SHP77 treated with DMSO at 0.1 percent for 48 hours (cell line): ENCODE results near the gene PAK6.

ENCODE experiments used
- DNase-seq: peaks from one replicate; lab custom pipeline; 2025; lab: John Stamatoyannopoulos, UW

PAK6 gene

GRCh38 chr15:40276927-40277326 is 38.1 kb downstream of the PAK6 start:
- DNase-seq, result no peak

DNA sequence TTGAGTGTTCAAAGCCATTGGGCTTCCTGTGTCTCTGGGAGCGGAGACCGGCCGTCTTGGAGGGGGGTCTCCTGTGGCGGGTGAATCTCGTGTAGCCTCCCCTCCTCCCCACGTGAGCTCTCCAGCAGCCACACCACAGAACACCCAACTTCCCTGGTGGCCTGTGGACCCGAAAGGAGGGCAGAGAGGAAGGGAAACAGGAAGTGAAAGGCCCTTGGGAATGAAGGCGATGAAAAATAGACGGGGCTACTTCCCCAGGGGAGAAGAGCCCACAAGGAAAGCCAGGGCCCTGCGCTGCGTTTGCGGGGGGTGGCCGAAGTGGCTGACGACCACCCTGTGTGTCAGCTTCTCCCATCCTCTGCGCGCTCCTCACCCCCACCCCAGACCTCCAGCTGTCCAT is 38.6 kb downstream of the PAK6 start:
- no peak for DNase-seq

DNA sequence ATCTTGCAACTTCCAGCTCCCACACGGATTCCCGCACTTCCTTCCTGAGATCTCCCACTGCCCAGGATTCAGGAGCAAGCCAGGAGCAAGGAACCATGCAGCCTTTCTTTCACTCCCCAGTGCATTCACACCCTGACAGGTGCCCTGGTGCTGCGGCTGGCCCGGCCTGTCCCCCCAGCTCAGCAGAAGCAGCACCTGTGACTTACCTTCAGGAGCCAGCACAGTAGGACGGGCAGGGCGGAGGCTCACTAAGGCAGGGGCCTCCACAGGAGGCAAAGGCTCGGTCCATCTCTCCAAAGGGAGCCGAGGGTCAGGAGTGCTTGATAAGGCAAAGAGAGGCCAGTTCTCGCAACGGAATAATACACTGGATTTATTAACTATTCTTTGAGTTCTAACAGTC is 39.2 kb downstream of the PAK6 start:
- DNase-seq, result no peak

DNA sequence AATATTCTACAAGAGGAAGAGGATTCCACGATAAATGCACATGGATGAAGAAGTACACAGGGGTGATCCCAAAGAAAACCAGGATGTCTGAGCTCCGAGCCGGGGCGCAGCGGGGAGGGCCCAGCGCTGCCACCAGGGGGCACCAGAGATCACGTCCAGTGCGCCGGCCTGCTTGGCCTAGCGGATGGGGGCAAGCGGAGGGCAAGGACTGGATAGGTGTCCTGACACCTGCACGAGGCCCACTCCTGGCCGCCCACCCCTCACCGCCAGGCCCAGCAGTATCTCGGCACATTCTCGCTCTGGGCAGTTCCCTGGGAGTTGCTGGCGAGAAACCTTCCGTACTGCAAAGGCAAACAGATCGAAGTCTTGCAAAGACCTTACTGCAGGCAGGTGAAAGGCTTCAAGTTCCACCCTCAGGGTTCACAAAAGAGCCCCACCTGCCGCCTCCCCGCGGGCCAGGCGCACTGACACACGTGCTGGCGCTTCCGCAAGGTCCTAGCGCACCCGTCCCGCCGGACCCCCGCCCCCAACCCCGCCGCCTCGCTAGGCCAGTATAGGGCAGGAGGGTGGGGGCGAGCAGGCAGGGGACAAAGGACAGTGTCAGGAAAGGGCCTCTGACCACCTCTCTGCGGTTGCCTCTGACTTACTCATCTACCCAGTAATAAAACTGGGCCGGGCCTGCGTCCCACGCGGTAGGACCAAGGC is 40.7 kb downstream of the PAK6 start:
- DNase-seq, result no peak

DNA sequence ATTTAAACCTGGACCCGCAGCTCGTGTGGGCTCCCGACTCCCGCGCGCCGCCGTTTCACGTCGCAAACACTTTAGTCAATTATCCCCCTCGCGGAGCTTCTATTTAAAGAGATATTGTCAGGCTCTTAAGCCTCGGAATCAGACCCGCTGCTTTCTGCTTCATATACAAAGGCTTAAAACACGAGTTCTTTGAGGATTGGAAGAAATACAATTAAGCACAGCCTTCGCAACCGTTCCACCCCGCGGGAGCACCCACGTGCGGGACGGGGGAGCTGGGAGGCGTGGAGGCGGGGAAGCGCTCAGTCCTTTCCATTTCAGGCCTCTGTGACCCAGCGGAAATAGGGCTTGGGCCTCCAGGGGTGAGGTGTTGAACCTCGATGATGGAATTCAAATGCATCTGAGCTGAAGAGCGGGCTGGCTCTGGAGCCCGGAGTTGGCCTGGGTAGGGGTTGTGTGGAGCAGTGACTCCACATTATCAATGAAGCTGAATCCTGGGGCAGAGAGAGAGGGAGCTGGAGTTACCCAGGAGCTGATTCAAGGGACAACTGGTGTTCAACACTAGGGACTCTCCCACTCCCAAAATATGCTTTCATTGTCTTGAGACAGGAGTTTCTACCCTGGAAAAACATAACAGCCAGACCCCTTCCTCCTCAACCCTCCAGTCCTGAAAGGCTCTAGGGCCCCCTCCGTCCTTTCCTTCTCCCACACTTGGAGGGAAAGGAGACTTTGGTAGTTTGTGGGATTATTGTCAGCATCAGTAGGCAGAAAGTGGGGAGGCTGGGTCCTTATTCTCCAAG is 41.6 kb downstream of the PAK6 start:
- DNase-seq, result no peak

GRCh38 chr15:40281057-40281800 is 42.4 kb downstream of the PAK6 start:
- no peak for DNase-seq

DNA sequence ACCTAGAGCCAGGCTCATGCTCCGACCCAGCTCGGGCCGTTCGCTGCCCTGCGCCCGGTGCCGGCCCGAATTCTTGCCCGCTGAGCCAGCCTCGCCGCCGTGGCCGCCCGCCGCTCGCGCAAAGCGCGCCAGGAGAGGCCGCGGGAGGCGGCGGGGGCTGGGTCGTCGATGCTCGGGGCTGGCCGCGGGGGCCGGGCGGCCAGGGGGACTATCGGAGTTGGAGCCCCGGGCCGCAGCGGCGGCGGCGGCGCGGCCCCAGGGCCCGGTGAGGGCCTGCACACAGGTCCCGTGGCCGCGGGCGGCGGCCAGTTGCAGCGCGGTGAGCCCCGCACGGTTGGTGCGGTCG is 42.9 kb downstream of the PAK6 start:
- DNase-seq, result no peak

GRCh38 chr15:40282147-40282868 is 43.4 kb downstream of the PAK6 start:
- peak; percentile 31 for DNase-seq

DNA sequence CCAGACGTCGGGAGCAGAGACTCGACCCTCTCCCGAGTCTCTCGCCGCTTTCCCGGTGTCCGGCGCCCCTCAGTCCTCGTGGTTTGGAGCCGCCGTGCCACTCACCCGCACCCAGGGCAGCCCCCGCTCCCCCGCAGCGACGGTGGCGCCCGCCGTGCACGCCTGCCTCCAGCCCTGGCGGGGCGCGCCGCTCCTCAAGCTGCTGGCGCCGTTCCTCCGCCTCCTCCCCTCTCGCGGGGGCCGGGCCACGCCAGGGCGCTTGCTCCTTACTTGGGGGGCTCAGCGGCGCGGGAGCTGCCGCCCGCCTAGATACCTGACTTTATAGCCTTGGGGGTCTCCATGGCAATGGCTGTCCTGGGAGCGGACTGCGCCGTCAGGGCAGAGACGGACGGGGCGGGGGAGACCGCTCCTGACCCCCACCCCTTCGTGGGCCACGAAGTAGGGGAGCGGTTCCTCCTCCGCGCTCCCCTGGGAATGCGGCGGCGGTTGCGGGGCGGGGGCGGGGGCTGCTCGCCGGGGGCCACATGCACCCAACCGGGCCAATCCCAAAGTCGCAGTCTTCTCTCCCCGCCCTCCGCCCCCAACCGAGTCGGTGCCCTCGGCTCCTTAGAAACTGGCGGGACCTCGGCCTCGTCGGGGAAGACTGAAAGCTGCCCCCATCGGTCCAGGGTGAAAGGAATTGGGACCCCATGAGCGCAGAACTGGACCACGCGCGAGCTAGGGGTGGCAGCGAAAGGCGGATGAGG is 44.2 kb downstream of the PAK6 start, which contains the start of gene ANKRD63:
Gene ANKRD63 (minus strand): TSS at position 196 of the 746 bp plus-strand sequence. CDS start 478 bp downstream, outside the sequence.
- DNase-seq, result no peak

GRCh38 chr15:40283615-40284300 is 44.9 kb downstream of the PAK6 start:
- no peak for DNase-seq

GRCh38 chr15:40285151-40285550 is 46.3 kb downstream of the PAK6 start:
- no peak for DNase-seq

- DNase-seq, result no peak
Measured at GRCh38 chr15:40285554-40286011, 46.7 kb downstream of the PAK6 start.

- no peak for DNase-seq
Measured at GRCh38 chr15:40286061-40286532, 47.2 kb downstream of the PAK6 start.

GRCh38 chr15:40286794-40287193 is 47.9 kb downstream of the PAK6 start:
- DNase-seq, result no peak

- no peak for DNase-seq
Measured at GRCh38 chr15:40287505-40287904, 48.6 kb downstream of the PAK6 start.

DNA sequence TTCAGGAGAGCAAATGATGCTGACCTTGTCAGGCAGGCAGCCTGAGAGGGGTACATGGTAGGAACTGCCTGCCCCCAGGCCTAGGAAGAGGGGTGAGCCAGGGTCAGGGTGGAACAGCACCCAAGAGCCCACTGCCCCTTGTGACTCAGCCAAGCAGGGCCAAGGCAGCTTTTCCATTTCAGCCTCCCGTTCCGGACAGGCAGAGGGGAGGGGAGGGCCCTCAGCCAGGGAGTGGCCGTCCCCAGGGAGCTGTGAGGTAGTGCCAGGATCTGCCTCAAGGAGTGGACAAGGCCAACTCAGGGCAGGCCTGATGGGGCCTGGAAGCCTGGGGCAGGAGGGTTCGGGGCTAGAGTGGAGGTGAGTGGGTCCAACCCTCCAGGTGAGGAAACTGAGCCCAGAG is 49.1 kb downstream of the PAK6 start:
- DNase-seq, result no peak

GRCh38 chr15:40289140-40289775 is 50.4 kb downstream of the PAK6 start:
- DNase-seq, result no peak

DNA sequence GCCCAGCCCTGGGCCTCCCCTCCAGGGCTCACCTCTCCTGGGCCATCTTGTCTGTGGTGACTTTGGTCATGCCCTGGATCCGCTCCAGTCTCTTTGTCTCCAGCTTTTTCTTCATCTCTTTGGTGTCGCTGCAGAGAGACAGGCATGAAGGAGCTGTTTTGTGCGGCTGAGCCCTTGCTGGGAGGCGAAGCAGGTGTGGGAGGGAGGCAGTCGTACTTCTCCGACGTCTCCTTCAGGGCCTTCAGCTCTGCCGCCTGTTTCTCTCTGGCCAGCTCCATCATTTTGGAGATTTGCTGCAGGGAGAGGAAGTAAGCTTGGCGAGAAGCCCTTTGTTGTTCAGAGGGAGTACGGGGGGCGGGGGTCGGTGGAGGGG is 51.7 kb downstream of the PAK6 start:
- no peak for DNase-seq

GRCh38 chr15:40290918-40291574 is 52.2 kb downstream of the PAK6 start:
- no peak for DNase-seq

- no peak for DNase-seq
Measured at GRCh38 chr15:40292246-40292645, 53.4 kb downstream of the PAK6 start.
